Measurements from ENCODE around the gene ERBB3.
A peak's percentile ranks its signal among the peaks of the same experiment; 100 is the strongest.

ERBB3 gene

DNA sequence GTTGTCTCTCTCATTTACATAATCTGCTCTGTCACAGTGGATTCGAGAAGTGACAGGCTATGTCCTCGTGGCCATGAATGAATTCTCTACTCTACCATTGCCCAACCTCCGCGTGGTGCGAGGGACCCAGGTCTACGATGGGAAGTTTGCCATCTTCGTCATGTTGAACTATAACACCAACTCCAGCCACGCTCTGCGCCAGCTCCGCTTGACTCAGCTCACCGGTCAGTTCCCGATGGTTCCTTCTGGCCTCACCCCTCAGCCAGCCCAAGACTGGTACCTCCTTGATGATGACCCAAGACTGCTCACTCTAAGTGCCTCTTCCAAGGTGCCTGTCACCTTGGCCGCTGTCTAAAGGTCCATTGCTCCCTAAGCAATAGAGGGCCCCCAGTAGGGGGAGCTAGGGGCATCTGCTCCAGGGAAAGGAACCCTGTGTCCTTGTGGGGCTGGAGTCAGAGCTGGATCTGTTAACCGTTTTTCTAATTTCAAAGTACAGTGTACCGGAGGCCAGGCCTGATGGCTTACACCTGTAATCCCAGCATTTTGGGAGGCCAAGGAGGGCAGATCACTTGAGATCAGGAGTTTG is 5.1 kb downstream of the ERBB3 start:
- no peak overlapping the region for H3K4me2 ChIP-seq (ENCODE audit: insufficient read depth, low read length)
- TF ChIP-seq EZH2 (IDR thresholded peaks at IDR 0.05; ENCODE audit: borderline replicate concordance, low read depth, low read length, severe bottlenecking): no peak
- TF ChIP-seq, protein P1, sequence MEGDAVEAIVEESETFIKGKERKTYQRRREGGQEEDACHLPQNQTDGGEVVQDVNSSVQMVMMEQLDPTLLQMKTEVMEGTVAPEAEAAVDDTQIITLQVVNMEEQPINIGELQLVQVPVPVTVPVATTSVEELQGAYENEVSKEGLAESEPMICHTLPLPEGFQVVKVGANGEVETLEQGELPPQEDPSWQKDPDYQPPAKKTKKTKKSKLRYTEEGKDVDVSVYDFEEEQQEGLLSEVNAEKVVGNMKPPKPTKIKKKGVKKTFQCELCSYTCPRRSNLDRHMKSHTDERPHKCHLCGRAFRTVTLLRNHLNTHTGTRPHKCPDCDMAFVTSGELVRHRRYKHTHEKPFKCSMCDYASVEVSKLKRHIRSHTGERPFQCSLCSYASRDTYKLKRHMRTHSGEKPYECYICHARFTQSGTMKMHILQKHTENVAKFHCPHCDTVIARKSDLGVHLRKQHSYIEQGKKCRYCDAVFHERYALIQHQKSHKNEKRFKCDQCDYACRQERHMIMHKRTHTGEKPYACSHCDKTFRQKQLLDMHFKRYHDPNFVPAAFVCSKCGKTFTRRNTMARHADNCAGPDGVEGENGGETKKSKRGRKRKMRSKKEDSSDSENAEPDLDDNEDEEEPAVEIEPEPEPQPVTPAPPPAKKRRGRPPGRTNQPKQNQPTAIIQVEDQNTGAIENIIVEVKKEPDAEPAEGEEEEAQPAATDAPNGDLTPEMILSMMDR (IDR thresholded peaks at IDR 0.05; ENCODE audit: borderline replicate concordance, extremely low read depth, low read length, poor library complexity, severe bottlenecking): peak; percentile 64
- H4K20me1 ChIP-seq (ENCODE audit: insufficient read depth, low read length): no peaks in the 10 kb centered on the region; the same call in 1 of the 2 replicates
- H3K4me1 ChIP-seq (ENCODE audit: insufficient read depth, low read length): peaks cover 10% of the 10 kb centered on the region
- no peak overlapping the region for H3K4me3 ChIP-seq (ENCODE audit: low read depth in 1 of 2, low read length in 2 of 2)
- H3K27me3 ChIP-seq (ENCODE audit: insufficient read depth, low read length, poor library complexity): peaks cover 36% of the 10 kb centered on the region
- ATAC-seq (ENCODE audit: insufficient read depth, low read depth): peak; percentile 60; the same call in 1 of the 3 replicates
- no peaks in the 10 kb centered on the region for H3K9me3 ChIP-seq (ENCODE audit: insufficient read depth, low read length, severe bottlenecking)
- no peaks in the 10 kb centered on the region for H3K36me3 ChIP-seq (ENCODE audit: insufficient read depth, low read length)
- DNase-seq: peak; percentile 41
- no peak overlapping the region for H3K9ac ChIP-seq (ENCODE audit: low read depth, low read length)
- H3K27ac ChIP-seq (ENCODE audit: low read length): no peak overlapping the region
- H2AFZ ChIP-seq (ENCODE audit: low read depth, low read length): no peak overlapping the region
- H3K79me2 ChIP-seq (ENCODE audit: insufficient read depth, low read length): no peaks in the 10 kb centered on the region

DNA sequence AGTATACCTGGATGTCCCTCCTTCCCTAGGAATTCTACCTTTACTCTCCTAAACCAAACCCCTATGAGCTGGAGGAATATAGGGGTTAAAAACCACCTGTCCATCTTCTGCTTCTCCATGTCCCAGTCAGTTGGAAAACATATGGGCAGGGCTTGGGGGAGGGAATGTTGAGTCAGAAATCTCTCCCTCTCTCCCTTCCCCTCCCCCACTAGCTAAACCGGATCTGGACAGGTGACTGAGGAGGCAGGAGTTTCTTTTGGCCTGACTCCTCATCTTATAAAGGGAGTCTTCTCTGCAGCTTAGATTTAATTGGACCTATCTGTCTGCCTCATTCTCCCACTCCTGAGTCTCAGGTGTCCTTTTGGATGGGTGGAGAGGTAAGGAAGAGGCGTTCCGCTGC is 6.1 kb downstream of the ERBB3 start:
- Histone ChIP-seq H3K9ac (ENCODE audit: low read depth, low read length) (no peak overlapping the region), H3K4me1 (ENCODE audit: insufficient read depth, low read length) (no peaks in the 10 kb centered on the region), H3K4me3 (ENCODE audit: low read depth in 1 of 2, low read length in 2 of 2) (no peak overlapping the region), H3K36me3 (ENCODE audit: insufficient read depth, low read length) (no peaks in the 10 kb centered on the region), H3K9me3 (ENCODE audit: insufficient read depth, low read length, severe bottlenecking) (no peaks in the 10 kb centered on the region), H3K79me2 (ENCODE audit: insufficient read depth, low read length) (no peaks in the 10 kb centered on the region), H4K20me1 (ENCODE audit: insufficient read depth, low read length) (no peaks in the 10 kb centered on the region), H2AFZ (ENCODE audit: low read depth, low read length) (no peak overlapping the region), H3K4me2 (ENCODE audit: insufficient read depth, low read length) (no peak overlapping the region), H3K27ac (ENCODE audit: low read length) (no peak overlapping the region), H3K27me3 (ENCODE audit: insufficient read depth, low read length, poor library complexity) (peaks cover 25% of the 10 kb centered on the region)
- ATAC-seq (ENCODE audit: insufficient read depth, low read depth) (no peak), DNase-seq (no peak)
- TF ChIP-seq, protein P1 (IDR thresholded peaks at IDR 0.05; ENCODE audit: borderline replicate concordance, extremely low read depth, low read length, poor library complexity, severe bottlenecking): no peak
- TF ChIP-seq EZH2 (IDR thresholded peaks at IDR 0.05; ENCODE audit: borderline replicate concordance, low read depth, low read length, severe bottlenecking): no peak

DNA sequence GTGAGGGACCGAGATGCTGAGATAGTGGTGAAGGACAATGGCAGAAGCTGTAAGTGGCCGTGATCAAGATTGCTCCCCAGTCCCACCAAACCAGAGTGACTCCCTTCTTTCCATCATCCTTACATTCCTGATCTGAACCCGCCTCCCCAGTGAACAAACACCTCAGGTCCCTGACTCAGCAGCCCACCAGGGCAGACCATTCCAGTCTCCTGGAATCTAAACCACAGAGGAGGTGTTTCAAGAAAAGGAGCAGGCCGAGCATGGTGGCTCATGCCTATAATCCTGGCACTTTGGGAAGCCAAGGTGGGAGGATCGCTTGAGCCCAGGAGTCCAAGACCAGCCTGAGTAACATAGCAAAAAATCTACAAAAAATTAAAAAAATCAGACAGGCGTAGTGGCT is 6.6 kb downstream of the ERBB3 start:
- H3K27me3 ChIP-seq (ENCODE audit: insufficient read depth, low read length, poor library complexity): peaks cover 20% of the 10 kb centered on the region
- no peak overlapping the region for H2AFZ ChIP-seq (ENCODE audit: low read depth, low read length)
- H3K4me2 ChIP-seq (ENCODE audit: insufficient read depth, low read length): no peak overlapping the region
- DNase-seq: no peak
- no peaks in the 10 kb centered on the region for H4K20me1 ChIP-seq (ENCODE audit: insufficient read depth, low read length)
- ATAC-seq (ENCODE audit: insufficient read depth, low read depth): no peak
- no peaks in the 10 kb centered on the region for H3K9me3 ChIP-seq (ENCODE audit: insufficient read depth, low read length, severe bottlenecking)
- no peaks in the 10 kb centered on the region for H3K79me2 ChIP-seq (ENCODE audit: insufficient read depth, low read length)
- H3K36me3 ChIP-seq (ENCODE audit: insufficient read depth, low read length): no peaks in the 10 kb centered on the region
- H3K4me1 ChIP-seq (ENCODE audit: insufficient read depth, low read length): no peaks in the 10 kb centered on the region
- no peak overlapping the region for H3K27ac ChIP-seq (ENCODE audit: low read length)
- TF ChIP-seq, protein P1 (IDR thresholded peaks at IDR 0.05; ENCODE audit: borderline replicate concordance, extremely low read depth, low read length, poor library complexity, severe bottlenecking): no peak
- TF ChIP-seq EZH2 (IDR thresholded peaks at IDR 0.05; ENCODE audit: borderline replicate concordance, low read depth, low read length, severe bottlenecking): no peak
- H3K9ac ChIP-seq (ENCODE audit: low read depth, low read length): no peak overlapping the region
- H3K4me3 ChIP-seq (ENCODE audit: low read depth in 1 of 2, low read length in 2 of 2): no peak overlapping the region
